Gastrocnemius medialis (tissue), 4 donors: ENCODE data around the gene CFAP119. TPM values are rescaled to one million over a fixed set of nuclear protein-coding genes. Genes with fewer than 3 reads are reported as not detected.

Experiments used
- ATAC-seq, 2 donors: fragments of 150-250 bp; one replicate each; pipeline ENCODE4 v1.9.1; 2016
- DNase-seq, 2 donors: peaks; one replicate each; pipeline ENCODE4 v3.0.0-alpha.2; 2019
- H3K27ac ChIP-seq, 4 donors: fragments of 200-600 bp; sonication (generic); 1 replicate in 1 of 4; 2 replicates in 3 of 4; pipeline ENCODE4 v1.5.1; 2016 to 2018; ENCODE audit warnings: mild to moderate bottlenecking in 2 of 4, moderate library complexity in 1 of 4
- H3K27me3 ChIP-seq, 3 donors: fragments of 200-600 bp; sonication (generic) in 2 of 3; 1 replicate in 1 of 3; 2 replicates in 2 of 3; pipeline versions ENCODE4 v1.5.1 to v1.6.0; 2016 to 2019; ENCODE audit warnings: mild to moderate bottlenecking in 1 of 3, moderate library complexity in 1 of 3
- H3K36me3 ChIP-seq, 2 donors: fragments of 200-600 bp; sonication (generic) in 1 of 2; one replicate each; pipeline ENCODE4 v1.5.1; 2017 to 2018
- H3K4me1 ChIP-seq, 2 donors: fragments of 200-600 bp; sonication (generic) in 1 of 2; one replicate each; pipeline ENCODE4 v1.5.1; 2016 to 2017; ENCODE audit warnings: mild to moderate bottlenecking in 2 of 2
- H3K4me3 ChIP-seq, 4 donors: fragments of 200-600 bp; sonication (generic) in 3 of 4; 1 replicate in 1 of 4; 2 replicates in 3 of 4; pipeline ENCODE4 v1.5.1; 2016 to 2019; ENCODE audit warnings: mild to moderate bottlenecking in 2 of 4
- H3K9me3 ChIP-seq, 3 donors: fragments of 200-600 bp; sonication (generic) in 2 of 3; 1 replicate in 1 of 3; 2 replicates in 2 of 3; pipeline ENCODE4 v1.5.1; 2016 to 2019
- CTCF ChIP-seq, 5 experiments: fragments of 450-650 bp in 3 of 5; fragments of 200-600 bp in 2 of 5; sonication (generic) in 2 of 5; IDR thresholded peaks in 4 of 5; conservative IDR thresholded peaks in 1 of 5; 1 replicate in 4 of 5; 2 replicates in 1 of 5; pipeline ENCODE4 v1.5.1; 2016 to 2019; ENCODE audit warnings: antibody characterized with exemption in 5 of 5, mild to moderate bottlenecking in 3 of 5, moderate library complexity in 3 of 5
- POLR2A ChIP-seq, 2 donors: fragments of 450-650 bp; IDR thresholded peaks; one replicate each; pipeline ENCODE4 v1.6.1; 2017; ENCODE audit warnings: antibody characterized with exemption in 2 of 2, mild to moderate bottlenecking in 2 of 2, moderate library complexity in 2 of 2
- in situ Hi-C, 4 donors: fragments of 200-750 bp; cut with MboI; loops; one replicate each; pipeline versions ENCODE4 v1.15.0 to v1.8.0; 2017; ENCODE audit warnings: low sequenced_read_pairs in 4 of 4
- intact Hi-C: fragments of 100-400 bp; cut with DNase I; formaldehyde crosslinking; loops from one replicate; pipeline ENCODE4 v1.15.1; 2023; ENCODE audit warnings: low total_unique reads
- total RNA-seq, 4 donors: library from RNA; depleted of rRNA; stranded (reverse); fragments of >200 nt; gene quantifications; one replicate each; pipeline versions ENCODE4 v1.1.0 to v1.2.3, GENCODE V29; 2016

Gene CFAP119
- total RNA-seq, 4 donors from 2014 or later: 0.73 to 5.8 (median 1.7) TPM; not detected in 1

- H3K36me3 ChIP-seq: peaks cover 0 to 26% of the 10 kb centered on the region in 2 donors
- H3K4me1 ChIP-seq: peaks cover 15 to 18% of the 10 kb centered on the region in 2 donors
- peak overlapping the region; percentile 80 to 95 (median 91) for H3K27ac ChIP-seq
- H3K4me3 ChIP-seq: peak overlapping the region; percentile 73 to 95 (median 87)
- DNase-seq: peak in 1 of 2 donors; percentile 75
- in situ Hi-C loops: no loop called here
- no peaks in the 10 kb centered on the region for H3K27me3 ChIP-seq
- H3K9me3 ChIP-seq: no peaks in the 10 kb centered on the region
- intact Hi-C loops: no loop called here
- peak; percentile 50 to 53 for ATAC-seq
- TF ChIP-seq POLR2A (IDR thresholded peaks at IDR 0.05): no peak
- no peak for TF ChIP-seq CTCF (IDR thresholded peaks at IDR 0.05 in 4 of 5, conservative IDR thresholded peaks at IDR 0.05 in 1 of 5)
Measured at GRCh38 chr16:30785126-30786106, 23.6 kb upstream of the CFAP119 start.

- peaks cover 0 to 26% of the 10 kb centered on the region in 2 donors for H3K36me3 ChIP-seq
- H3K27me3 ChIP-seq: no peaks in the 10 kb centered on the region
- in situ Hi-C loops: no loop called here
- intact Hi-C loops: no loop called here
- no peak overlapping the region for H3K27ac ChIP-seq
- no peaks in the 10 kb centered on the region for H3K9me3 ChIP-seq
- peaks cover 15 to 18% of the 10 kb centered on the region in 2 donors for H3K4me1 ChIP-seq
- no peak overlapping the region for H3K4me3 ChIP-seq
- ATAC-seq (no peak), DNase-seq (no peak)
- TF ChIP-seq CTCF (IDR thresholded peaks at IDR 0.05 in 4 of 5, conservative IDR thresholded peaks at IDR 0.05 in 1 of 5) (no peak), POLR2A (IDR thresholded peaks at IDR 0.05) (no peak)
Measured at GRCh38 chr16:30784215-30784614, 22.4 kb upstream of the CFAP119 start.

GRCh38 chr16:30783280-30784109 lies 21.6 kb upstream of the CFAP119 start:
- no peak for ATAC-seq
- no peak overlapping the region for H3K4me3 ChIP-seq
- H3K27ac ChIP-seq: no peak overlapping the region
- TF ChIP-seq POLR2A (IDR thresholded peaks at IDR 0.05) (no peak), CTCF (IDR thresholded peaks at IDR 0.05 in 4 of 5, conservative IDR thresholded peaks at IDR 0.05 in 1 of 5) (no peak)
- no peak for DNase-seq
- in situ Hi-C loops (no loop called here), intact Hi-C loops (no loop called here)
- H3K4me1 ChIP-seq: peaks cover 18 to 21% of the 10 kb centered on the region in 2 donors
- no peaks in the 10 kb centered on the region for H3K9me3 ChIP-seq
- no peaks in the 10 kb centered on the region for H3K27me3 ChIP-seq
- H3K36me3 ChIP-seq: peaks cover 0 to 26% of the 10 kb centered on the region in 2 donors

DNA sequence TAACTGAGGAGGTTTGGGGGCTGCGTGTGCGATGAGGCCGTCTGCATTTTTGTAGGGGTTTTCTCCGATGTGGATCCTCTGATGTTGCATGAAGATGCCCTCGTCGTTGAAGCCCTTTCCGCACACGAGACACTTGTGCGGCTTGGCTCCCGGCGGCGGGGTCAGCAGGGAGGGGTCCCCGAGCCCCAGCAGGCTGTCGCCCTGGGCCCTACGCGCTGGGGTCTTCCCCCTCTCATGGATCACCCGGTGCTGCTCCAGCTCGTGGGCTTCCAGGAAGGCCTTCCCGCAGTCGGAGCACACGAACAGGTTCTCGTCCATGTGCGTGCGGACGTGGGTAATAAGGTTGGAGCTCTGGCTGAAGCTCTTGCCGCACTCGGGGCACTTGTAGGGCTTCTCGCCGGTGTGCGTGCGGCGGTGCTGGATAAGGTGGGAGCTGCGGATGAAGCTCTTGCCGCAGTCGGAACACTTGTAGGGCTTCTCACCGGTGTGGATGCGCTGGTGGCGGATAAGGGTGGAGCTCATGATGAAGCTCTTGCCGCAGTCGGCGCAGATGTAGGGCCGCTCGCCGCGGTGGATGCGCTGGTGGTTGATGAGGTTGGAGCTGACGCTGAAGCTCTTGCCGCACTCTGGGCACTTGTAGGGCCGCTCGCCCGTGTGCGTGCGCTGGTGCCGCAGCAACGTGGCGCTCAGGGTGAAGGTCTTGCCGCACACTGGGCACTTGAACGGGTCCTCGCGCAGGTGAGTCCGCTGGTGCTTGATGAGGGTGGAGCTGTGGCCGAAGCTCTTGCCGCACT lies 20.8 kb upstream of the CFAP119 start:
- in situ Hi-C loops (no loop called here), intact Hi-C loops (no loop called here)
- Histone ChIP-seq H3K27ac (no peak overlapping the region), H3K9me3 (no peaks in the 10 kb centered on the region), H3K27me3 (no peaks in the 10 kb centered on the region), H3K36me3 (peaks cover 0 to 26% of the 10 kb centered on the region in 2 donors), H3K4me3 (no peak overlapping the region), H3K4me1 (peaks cover 26 to 27% of the 10 kb centered on the region in 2 donors)
- DNase-seq (no peak), ATAC-seq (no peak)
- TF ChIP-seq CTCF (IDR thresholded peaks at IDR 0.05 in 4 of 5, conservative IDR thresholded peaks at IDR 0.05 in 1 of 5): no peak
- TF ChIP-seq POLR2A (IDR thresholded peaks at IDR 0.05): no peak
